ENCODE results near the gene CST9L.

CST9L gene

DNA sequence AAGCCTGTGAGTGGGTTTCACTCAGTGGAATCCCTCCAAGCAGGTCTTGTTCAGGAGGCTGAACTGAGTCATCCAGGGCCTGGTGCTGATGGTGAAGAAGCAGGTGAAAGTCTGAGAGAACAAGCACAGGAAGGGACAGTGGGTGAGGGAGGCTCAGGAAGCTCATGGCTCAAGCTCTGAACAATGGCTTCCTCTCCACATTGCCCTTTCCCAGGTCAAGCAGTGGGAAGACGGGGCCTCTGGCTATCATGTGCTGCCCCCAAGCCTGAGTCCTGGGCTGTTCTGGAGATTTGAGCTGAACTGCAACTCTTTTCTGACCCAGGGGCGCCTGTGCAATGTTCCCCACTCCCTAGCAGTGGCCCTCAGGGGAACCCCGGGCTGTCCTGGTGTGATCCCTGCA, 3.4 kb downstream of the CST9L start:
- no peaks in the 10 kb centered on the region for H3K9me3 ChIP-seq (ENCODE audit: low read depth, low read length)
- no peaks in the 10 kb centered on the region for H3K36me3 ChIP-seq (ENCODE audit: insufficient read depth, low read length)
- H3K27ac ChIP-seq: no peak overlapping the region
- no peak overlapping the region for H3K9ac ChIP-seq (ENCODE audit: insufficient read length)
- no peak overlapping the region for H3K4me3 ChIP-seq
- TF ChIP-seq EZH2 (IDR thresholded peaks at IDR 0.05): no peak
- no peak for TF ChIP-seq FOXP2 (optimal IDR thresholded peaks at IDR 0.05; ENCODE audit: control extremely low read depth, extremely low read length, insufficient read depth)
- TF ChIP-seq POLR2AphosphoS5 (IDR thresholded peaks at IDR 0.05; ENCODE audit: borderline replicate concordance, low read depth, low read length): no peak
- DNase-seq (ENCODE audit: low read depth, low spot score): no peak

GRCh38 chr20:23562721-23563342, 5.5 kb downstream of the CST9L start:
- TF ChIP-seq POLR2AphosphoS5 (IDR thresholded peaks at IDR 0.05; ENCODE audit: borderline replicate concordance, low read depth, low read length) (no peak), EZH2 (IDR thresholded peaks at IDR 0.05) (no peak), FOXP2 (optimal IDR thresholded peaks at IDR 0.05; ENCODE audit: control extremely low read depth, extremely low read length, insufficient read depth) (no peak)

GRCh38 chr20:23554401-23554800, 13.9 kb downstream of the CST9L start:
- no peaks in the 10 kb centered on the region for H3K36me3 ChIP-seq (ENCODE audit: insufficient read depth, low read length)
- no peak overlapping the region for H3K27ac ChIP-seq
- H3K9ac ChIP-seq (ENCODE audit: insufficient read length): no peak overlapping the region
- no peak for TF ChIP-seq EZH2 (IDR thresholded peaks at IDR 0.05)
- no peak for TF ChIP-seq FOXP2 (optimal IDR thresholded peaks at IDR 0.05; ENCODE audit: control extremely low read depth, extremely low read length, insufficient read depth)
- TF ChIP-seq POLR2AphosphoS5 (IDR thresholded peaks at IDR 0.05; ENCODE audit: borderline replicate concordance, low read depth, low read length): no peak
- no peaks in the 10 kb centered on the region for H3K9me3 ChIP-seq (ENCODE audit: low read depth, low read length)
- no peak overlapping the region for H3K4me3 ChIP-seq
- no peak for DNase-seq (ENCODE audit: low read depth, low spot score)

More at GRCh38 chr20:23562721-23563342, 5.5 kb downstream of the CST9L start:
- no peak for DNase-seq (ENCODE audit: low read depth, low spot score)
- no peak overlapping the region for H3K27ac ChIP-seq
- no peaks in the 10 kb centered on the region for H3K36me3 ChIP-seq (ENCODE audit: insufficient read depth, low read length)
- no peak overlapping the region for H3K4me3 ChIP-seq
- H3K9me3 ChIP-seq (ENCODE audit: low read depth, low read length): no peaks in the 10 kb centered on the region
- no peak overlapping the region for H3K9ac ChIP-seq (ENCODE audit: insufficient read length)

DNA sequence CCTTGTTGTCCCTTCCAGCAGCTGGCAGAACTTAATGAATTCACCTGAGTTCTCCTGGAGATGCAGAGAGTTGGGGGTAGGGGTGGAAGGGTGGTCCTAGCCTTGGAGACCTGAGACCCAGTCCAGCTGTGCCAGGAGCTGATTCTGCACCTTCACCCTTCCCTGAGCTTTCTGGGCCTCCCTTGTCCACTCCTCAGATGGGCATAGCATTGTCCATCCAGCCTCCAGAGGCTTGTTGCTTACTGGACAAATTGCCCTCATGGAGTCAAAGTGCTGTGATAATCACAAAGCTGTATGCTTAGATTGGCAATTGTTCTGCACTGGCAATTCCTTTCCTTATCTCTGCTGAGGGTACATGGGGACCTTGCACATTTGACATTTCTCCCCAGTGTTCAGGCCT, 16.5 kb downstream of the CST9L start:
- Histone ChIP-seq H3K9me3 (ENCODE audit: low read depth, low read length) (no peaks in the 10 kb centered on the region), H3K9ac (ENCODE audit: insufficient read length) (no peak overlapping the region), H3K4me3 (no peak overlapping the region), H3K27ac (no peak overlapping the region), H3K36me3 (ENCODE audit: insufficient read depth, low read length) (no peaks in the 10 kb centered on the region)
- DNase-seq (ENCODE audit: low read depth, low spot score): no peak
- no peak for TF ChIP-seq EZH2 (IDR thresholded peaks at IDR 0.05)
- no peak for TF ChIP-seq FOXP2 (optimal IDR thresholded peaks at IDR 0.05; ENCODE audit: control extremely low read depth, extremely low read length, insufficient read depth)
- no peak for TF ChIP-seq POLR2AphosphoS5 (IDR thresholded peaks at IDR 0.05; ENCODE audit: borderline replicate concordance, low read depth, low read length)

GRCh38 chr20:23551383-23551782, 16.9 kb downstream of the CST9L start:
- Histone ChIP-seq H3K9me3 (ENCODE audit: low read depth, low read length) (no peaks in the 10 kb centered on the region), H3K36me3 (ENCODE audit: insufficient read depth, low read length) (no peaks in the 10 kb centered on the region), H3K4me3 (no peak overlapping the region), H3K9ac (ENCODE audit: insufficient read length) (no peak overlapping the region), H3K27ac (no peak overlapping the region)
- TF ChIP-seq EZH2 (IDR thresholded peaks at IDR 0.05): no peak
- no peak for TF ChIP-seq POLR2AphosphoS5 (IDR thresholded peaks at IDR 0.05; ENCODE audit: borderline replicate concordance, low read depth, low read length)
- no peak for TF ChIP-seq FOXP2 (optimal IDR thresholded peaks at IDR 0.05; ENCODE audit: control extremely low read depth, extremely low read length, insufficient read depth)
- DNase-seq (ENCODE audit: low read depth, low spot score): no peak

- H3K9ac ChIP-seq (ENCODE audit: insufficient read length): no peak overlapping the region
- H3K9me3 ChIP-seq (ENCODE audit: low read depth, low read length): no peaks in the 10 kb centered on the region
- TF ChIP-seq POLR2AphosphoS5 (IDR thresholded peaks at IDR 0.05; ENCODE audit: borderline replicate concordance, low read depth, low read length) (no peak), FOXP2 (optimal IDR thresholded peaks at IDR 0.05; ENCODE audit: control extremely low read depth, extremely low read length, insufficient read depth) (no peak), EZH2 (IDR thresholded peaks at IDR 0.05) (no peak)
- DNase-seq (ENCODE audit: low read depth, low spot score): no peak
- no peak overlapping the region for H3K4me3 ChIP-seq
- no peak overlapping the region for H3K27ac ChIP-seq
- H3K36me3 ChIP-seq (ENCODE audit: insufficient read depth, low read length): no peaks in the 10 kb centered on the region
These were observed 18.1 kb downstream of the CST9L start for GRCh38 chr20:23550227-23550626.

DNA sequence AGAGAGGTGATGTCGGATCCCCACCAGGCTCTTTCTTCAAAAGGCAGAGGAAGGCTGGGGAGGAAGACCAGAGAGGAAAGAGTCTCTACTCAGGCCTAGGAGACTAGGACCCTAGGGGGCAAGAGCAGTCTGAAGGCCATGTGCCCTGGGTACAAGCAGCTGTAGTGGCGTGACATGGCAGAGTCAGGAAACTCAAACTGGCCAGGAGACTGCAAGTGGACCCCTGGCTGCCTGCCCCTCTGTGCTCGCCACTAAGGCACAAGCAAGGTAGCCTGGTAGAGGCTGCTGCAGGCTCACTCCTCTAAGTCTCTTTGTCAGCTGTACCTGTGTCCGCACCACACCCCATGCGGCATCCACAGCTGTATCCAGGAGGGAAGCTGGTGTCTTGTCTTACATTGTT, 19.9 kb downstream of the CST9L start:
- no peak for DNase-seq (ENCODE audit: low read depth, low spot score)
- TF ChIP-seq EZH2 (IDR thresholded peaks at IDR 0.05): no peak
- TF ChIP-seq FOXP2 (optimal IDR thresholded peaks at IDR 0.05; ENCODE audit: control extremely low read depth, extremely low read length, insufficient read depth): no peak
- TF ChIP-seq POLR2AphosphoS5 (IDR thresholded peaks at IDR 0.05; ENCODE audit: borderline replicate concordance, low read depth, low read length): no peak
- H3K27ac ChIP-seq: no peak overlapping the region
- H3K9ac ChIP-seq (ENCODE audit: insufficient read length): no peak overlapping the region
- no peaks in the 10 kb centered on the region for H3K36me3 ChIP-seq (ENCODE audit: insufficient read depth, low read length)
- no peaks in the 10 kb centered on the region for H3K9me3 ChIP-seq (ENCODE audit: low read depth, low read length)
- no peak overlapping the region for H3K4me3 ChIP-seq

GRCh38 chr20:23547613-23548012, 20.7 kb downstream of the CST9L start:
- H3K4me3 ChIP-seq: no peak overlapping the region
- no peak for DNase-seq (ENCODE audit: low read depth, low spot score)
- no peak overlapping the region for H3K27ac ChIP-seq
- no peak overlapping the region for H3K9ac ChIP-seq (ENCODE audit: insufficient read length)
- H3K9me3 ChIP-seq (ENCODE audit: low read depth, low read length): no peaks in the 10 kb centered on the region
- H3K36me3 ChIP-seq (ENCODE audit: insufficient read depth, low read length): no peaks in the 10 kb centered on the region
- TF ChIP-seq EZH2 (IDR thresholded peaks at IDR 0.05) (no peak), FOXP2 (optimal IDR thresholded peaks at IDR 0.05; ENCODE audit: control extremely low read depth, extremely low read length, insufficient read depth) (no peak), POLR2AphosphoS5 (IDR thresholded peaks at IDR 0.05; ENCODE audit: borderline replicate concordance, low read depth, low read length) (no peak)

All from SK-N-MC (cell line).